ENCODE data around the gene SLC15A5.

DNA sequence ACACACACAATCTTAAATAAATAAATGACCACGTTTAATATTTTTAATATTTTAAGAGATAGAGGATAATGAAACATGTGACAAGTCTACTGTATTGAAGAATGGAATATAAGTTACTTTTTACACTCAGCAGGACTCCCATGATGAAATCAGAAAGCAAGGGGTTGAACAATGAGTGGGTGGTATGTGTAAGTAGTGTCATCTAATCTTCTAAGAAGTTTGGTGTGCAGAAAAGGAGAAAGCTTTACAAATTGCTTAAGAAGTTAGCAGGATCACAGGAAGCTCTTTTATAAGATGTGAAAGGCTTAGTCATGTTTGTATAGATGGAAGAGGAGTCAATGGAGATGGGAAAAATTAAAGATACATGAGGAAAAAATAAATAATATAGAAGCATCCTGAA, 47.8 kb downstream of the SLC15A5 start:
- TF ChIP-seq CTCF (IDR thresholded peaks at IDR 0.05) (no peak), POLR2A (IDR thresholded peaks at IDR 0.05) (no peak)

Data from Peyer's patch (tissue), 4 donors.